Urinary bladder (tissue), 4 donors: ENCODE results near the gene WHAMM. TPM values are rescaled to one million over a fixed set of nuclear protein-coding genes. Genes with fewer than 3 reads are reported as not detected.
A peak's percentile ranks its signal among the peaks of the same experiment; 100 is the strongest.
"Not testable (repeated sequence)": the region's sequence is repeated elsewhere in the genome, so short reads cannot be mapped to it uniquely, and the experiment has no call there.

Experiments used
- DNase-seq: peaks from one replicate; pipeline ENCODE4 v3.0.0-alpha.2; 2015; ENCODE audit errors: extremely low spot score
- H3K27ac ChIP-seq: one replicate; pipeline ENCODE4 v1.5.1; 2013; ENCODE audit warnings: low read depth, mild to moderate bottlenecking, moderate library complexity
- H3K36me3 ChIP-seq: one replicate; pipeline ENCODE4 v1.6.1; 2013; ENCODE audit warnings: mild to moderate bottlenecking, moderate library complexity; ENCODE audit not compliant: insufficient read depth
- H3K4me1 ChIP-seq: one replicate; pipeline ENCODE4 v1.6.1; 2013; ENCODE audit warnings: mild to moderate bottlenecking, moderate library complexity; ENCODE audit not compliant: insufficient read depth
- H3K4me3 ChIP-seq: one replicate; pipeline ENCODE4 v1.5.1; 2013; ENCODE audit warnings: low read depth, low read length
- WGBS: extraction: QIAGEN DNeasy Blood & Tissue Kit; methylation state at CpG from one replicate; pipeline ENCODE4 v1.1.7; 2013; 5-methylcytosine and 5-hydroxymethylcytosine counted together
- polyA plus RNA-seq: library from polyadenylated mRNA; stranded (reverse); fragments of 200-250 nt; gene quantifications from one replicate; pipeline ENCODE4 v1.2.3, GENCODE V29; 2013
- total RNA-seq: library from RNA; depleted of rRNA; stranded (reverse); fragments of >200 nt; gene quantifications from one replicate; pipeline ENCODE4 v1.2.3, GENCODE V29; 2014
- donor health status: healthy with polysubstance abuse.
- donor health status: healthy.

WHAMM gene, protein sequence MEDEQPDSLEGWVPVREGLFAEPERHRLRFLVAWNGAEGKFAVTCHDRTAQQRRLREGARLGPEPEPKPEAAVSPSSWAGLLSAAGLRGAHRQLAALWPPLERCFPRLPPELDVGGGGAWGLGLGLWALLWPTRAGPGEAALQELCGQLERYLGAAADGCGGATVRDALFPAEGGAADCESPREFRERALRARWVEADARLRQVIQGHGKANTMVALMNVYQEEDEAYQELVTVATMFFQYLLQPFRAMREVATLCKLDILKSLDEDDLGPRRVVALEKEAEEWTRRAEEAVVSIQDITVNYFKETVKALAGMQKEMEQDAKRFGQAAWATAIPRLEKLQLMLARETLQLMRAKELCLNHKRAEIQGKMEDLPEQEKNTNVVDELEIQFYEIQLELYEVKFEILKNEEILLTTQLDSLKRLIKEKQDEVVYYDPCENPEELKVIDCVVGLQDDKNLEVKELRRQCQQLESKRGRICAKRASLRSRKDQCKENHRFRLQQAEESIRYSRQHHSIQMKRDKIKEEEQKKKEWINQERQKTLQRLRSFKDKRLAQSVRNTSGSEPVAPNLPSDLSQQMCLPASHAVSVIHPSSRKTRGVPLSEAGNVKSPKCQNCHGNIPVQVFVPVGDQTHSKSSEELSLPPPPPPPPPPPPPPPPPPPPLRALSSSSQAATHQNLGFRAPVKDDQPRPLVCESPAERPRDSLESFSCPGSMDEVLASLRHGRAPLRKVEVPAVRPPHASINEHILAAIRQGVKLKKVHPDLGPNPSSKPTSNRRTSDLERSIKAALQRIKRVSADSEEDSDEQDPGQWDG
- total RNA-seq (5.2 TPM), polyA plus RNA-seq (6.9 TPM)

DNA sequence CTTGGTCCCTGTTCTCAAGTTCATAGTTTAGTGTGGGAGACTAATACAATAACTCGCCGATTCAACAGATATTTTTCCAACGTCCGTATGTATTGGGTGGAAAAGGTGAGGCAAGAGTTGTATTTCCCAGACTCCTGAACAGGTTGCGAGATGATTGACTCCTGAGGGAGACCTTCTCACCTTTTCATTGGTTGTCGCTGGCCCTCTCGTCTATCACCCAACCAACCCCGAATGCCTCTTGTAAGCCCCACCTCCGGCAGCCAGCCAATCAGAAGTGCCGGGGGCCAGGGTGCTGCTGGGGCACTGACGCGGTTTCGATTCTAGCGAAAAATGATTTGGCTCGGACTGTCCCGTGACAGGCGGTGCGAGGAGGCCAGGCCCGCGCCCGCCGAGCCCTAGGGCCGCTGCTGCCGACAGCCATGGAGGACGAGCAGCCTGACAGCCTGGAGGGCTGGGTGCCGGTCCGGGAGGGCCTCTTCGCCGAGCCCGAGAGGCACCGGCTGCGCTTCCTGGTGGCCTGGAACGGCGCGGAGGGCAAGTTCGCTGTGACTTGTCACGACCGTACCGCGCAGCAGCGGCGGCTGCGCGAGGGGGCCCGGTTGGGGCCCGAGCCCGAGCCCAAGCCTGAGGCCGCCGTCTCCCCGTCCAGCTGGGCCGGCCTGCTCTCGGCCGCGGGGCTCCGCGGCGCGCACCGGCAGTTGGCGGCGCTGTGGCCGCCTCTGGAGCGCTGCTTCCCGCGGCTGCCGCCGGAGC lies at the start of gene WHAMM:
TSS of gene WHAMM (plus strand) at position 321 of the 753 bp plus-strand sequence. CDS start at position 420, 99 bp downstream.
- peaks cover 2% of the 10 kb centered on the region for H3K36me3 ChIP-seq
- under 1% methylated on average over 67 of the region's 67 CpGs for WGBS
- H3K4me3 ChIP-seq = peak within 1 kb of the TSS; percentile 88
- H3K4me1 ChIP-seq = no peaks in the 10 kb centered on the region
- DNase-seq = peak; percentile 96
- H3K27ac ChIP-seq = peak within 1 kb of the TSS; percentile 99

DNA sequence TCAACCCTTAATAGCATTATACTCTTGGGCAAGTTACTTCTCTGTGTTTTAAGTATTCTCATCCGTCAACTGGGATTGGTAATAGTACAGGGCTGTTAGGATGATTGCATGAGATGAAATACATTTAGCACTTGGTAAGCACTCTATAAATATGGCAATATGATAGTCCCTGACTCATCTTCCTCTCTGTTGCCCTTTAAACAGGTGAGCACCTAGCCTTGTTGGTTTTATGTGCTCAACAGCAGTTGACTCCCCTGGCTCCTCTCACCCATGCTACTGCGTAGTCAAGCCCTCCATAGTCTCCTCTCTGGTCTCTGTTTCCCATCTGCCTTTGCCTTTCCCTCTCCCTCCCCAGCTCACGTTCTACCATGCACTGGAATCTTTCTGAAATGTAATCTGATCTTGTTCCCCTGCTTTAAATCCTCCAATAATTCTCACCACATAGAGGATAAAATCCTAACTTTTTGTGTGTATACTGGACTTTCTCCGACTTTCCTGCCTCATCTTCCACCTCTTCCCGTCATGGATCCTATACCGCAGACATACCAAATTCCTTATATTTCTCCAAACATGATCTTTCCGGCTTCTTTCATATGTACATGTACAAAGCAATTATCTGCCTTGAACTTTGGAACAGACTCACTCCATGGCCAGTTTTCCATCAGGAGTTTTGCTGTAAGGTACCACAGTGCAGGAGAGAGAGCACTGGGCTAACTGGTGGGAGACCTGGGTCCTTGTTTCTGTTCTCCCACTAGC lies 45.9 kb upstream of the WHAMM start:
- H3K36me3 ChIP-seq = no peaks in the 10 kb centered on the region
- no peak overlapping the region for H3K4me3 ChIP-seq
- WGBS = 85% methylated on average over 7 of the region's 7 CpGs
- H3K27ac ChIP-seq = no peak overlapping the region
- DNase-seq = no peak
- no peaks in the 10 kb centered on the region for H3K4me1 ChIP-seq

DNA sequence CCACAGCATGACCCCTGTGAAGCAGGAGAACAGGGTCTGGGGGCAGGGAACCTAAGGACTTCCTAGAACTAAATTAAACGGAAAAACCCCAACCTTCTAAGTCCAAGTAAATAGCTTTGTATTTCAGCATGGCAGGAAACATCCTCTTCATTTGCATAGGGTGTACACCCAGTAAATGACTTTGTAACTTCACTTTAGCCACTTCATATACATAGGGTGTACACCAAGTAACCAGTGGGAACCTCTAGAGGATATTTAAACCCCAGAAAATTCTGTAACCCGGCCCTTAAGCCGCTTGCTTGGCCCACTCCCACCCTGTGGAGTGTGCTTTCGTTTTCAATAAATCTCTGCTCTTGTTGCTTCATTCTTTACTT lies 45.3 kb upstream of the WHAMM start:
- Histone ChIP-seq H3K36me3 (no peaks in the 10 kb centered on the region), H3K4me1 (no peaks in the 10 kb centered on the region), H3K4me3 (no peak overlapping the region), H3K27ac (no peak overlapping the region)
- DNase-seq = no peak
- 85% methylated on average over 4 of the region's 4 CpGs for WGBS

DNA sequence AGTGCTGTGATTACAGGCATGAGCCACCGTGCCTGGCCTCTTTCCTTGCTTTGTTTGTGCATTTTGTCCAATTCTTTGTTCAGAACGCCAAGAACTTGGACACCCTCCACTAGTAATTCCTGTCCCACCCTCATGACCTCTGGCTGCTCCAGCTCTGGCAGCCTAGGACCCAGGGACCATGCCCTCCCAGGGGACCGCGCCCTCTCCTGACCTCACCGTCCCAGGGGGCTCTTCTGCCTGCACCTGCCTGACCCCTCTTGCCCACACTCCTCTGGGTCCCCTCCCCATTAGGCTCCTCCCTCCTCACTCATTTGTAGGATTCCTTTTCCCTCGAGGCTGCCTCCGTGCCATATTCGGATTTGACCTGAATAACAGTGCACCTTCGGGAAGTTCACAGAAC lies 44.7 kb upstream of the WHAMM start:
- Histone ChIP-seq H3K4me1 (no peaks in the 10 kb centered on the region), H3K36me3 (no peaks in the 10 kb centered on the region)
- WGBS = 84% methylated on average over 9 of the region's 9 CpGs

DNA sequence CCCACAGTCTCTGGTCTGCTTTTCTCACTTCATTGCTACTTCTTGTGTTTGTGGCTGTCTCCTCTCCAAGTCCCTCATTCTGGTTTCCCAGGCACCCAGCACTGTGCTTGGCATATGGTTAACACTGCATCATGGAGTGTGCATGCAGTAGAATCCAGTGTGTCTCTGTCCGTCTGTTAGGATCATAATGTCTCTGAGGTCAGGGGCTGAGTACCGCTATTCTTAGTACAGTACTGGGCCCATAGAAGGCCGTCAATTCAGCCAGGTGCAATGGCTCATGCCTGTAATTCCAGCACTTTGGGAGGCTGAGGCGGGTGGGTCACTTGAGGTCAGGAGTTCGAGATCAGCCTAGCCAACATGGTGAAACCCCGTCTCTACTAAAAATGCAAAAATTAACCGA lies 43.2 kb upstream of the WHAMM start:
- not testable (repeated sequence) for H3K4me1 ChIP-seq, H3K4me3 ChIP-seq, H3K27ac ChIP-seq, DNase-seq, H3K36me3 ChIP-seq
- WGBS = 89% methylated on average over 7 of the region's 7 CpGs

More for the DNA sequence above, 44.7 kb upstream of the WHAMM start:
- Histone ChIP-seq H3K27ac (no peak overlapping the region), H3K4me3 (no peak overlapping the region)
- no peak for DNase-seq

DNA sequence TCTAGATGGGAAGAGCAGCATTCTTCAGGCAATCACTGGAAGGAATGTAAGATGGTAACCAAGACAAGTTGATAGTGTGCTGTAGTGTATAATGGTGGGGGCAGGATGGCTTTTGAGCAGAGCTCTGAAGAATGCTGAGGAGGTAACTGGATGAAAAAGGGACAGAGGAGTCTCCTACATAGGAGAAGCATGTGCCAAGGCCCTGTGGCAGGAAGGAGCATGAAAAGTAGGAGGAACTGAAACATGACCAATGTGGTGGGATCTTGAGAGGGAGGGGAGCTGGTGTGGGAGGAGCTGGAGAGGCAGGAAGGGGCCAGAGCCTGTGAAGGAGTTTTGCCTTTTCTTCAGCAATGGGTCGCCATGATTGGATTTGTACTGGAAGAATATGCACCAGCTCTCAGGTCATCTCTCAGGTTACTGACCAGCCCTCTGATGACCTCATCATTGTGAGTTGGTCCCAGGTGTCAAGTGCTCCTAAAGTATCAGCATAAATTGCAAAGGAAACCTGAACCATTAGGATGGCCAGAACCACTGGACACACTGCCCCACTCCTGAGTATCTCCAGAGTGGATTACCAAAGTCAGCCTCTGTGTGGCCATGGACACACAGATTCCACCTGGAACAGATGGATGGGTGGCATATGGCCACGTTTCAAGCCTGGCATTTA lies 42.1 kb upstream of the WHAMM start:
- no peak overlapping the region for H3K27ac ChIP-seq
- H3K4me3 ChIP-seq = no peak overlapping the region
- DNase-seq = no peak
- H3K4me1 ChIP-seq = no peaks in the 10 kb centered on the region
- H3K36me3 ChIP-seq = no peaks in the 10 kb centered on the region
- WGBS = 85% methylated on average over 2 of the region's 2 CpGs

DNA sequence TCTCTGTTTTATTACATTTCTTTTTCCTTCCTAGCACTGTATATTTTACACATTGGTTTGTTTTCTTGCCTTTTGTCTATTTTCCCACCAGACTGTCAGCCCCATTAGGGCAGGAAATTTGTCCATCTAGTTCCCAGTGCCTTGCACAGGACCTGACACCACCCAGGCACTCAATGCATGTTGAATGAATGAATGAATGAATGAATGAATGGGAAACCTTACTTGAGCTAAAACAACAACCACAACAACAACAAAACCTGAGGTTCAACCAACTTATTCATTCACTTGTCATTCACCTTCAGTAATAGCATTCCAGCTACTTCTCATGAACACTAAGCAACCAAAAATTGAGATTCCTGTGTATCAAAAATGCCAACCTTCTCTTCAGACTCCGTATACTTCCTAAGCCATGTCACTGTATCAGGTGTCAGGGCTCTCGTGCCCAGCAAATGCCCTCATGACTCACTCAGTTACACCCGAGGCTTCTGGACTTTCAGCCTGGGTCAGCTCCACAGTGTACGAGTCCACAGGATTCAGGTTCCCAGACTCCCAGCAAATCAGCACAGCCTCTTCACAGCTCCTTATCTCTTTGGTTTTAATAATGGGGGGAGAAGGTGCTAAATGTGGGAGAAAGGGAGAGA lies 40.9 kb upstream of the WHAMM start:
- no peak for DNase-seq
- Histone ChIP-seq H3K4me1 (no peaks in the 10 kb centered on the region), H3K27ac (no peak overlapping the region), H3K4me3 (no peak overlapping the region), H3K36me3 (no peaks in the 10 kb centered on the region)
- WGBS = 61% methylated on average over 4 of the region's 4 CpGs

DNA sequence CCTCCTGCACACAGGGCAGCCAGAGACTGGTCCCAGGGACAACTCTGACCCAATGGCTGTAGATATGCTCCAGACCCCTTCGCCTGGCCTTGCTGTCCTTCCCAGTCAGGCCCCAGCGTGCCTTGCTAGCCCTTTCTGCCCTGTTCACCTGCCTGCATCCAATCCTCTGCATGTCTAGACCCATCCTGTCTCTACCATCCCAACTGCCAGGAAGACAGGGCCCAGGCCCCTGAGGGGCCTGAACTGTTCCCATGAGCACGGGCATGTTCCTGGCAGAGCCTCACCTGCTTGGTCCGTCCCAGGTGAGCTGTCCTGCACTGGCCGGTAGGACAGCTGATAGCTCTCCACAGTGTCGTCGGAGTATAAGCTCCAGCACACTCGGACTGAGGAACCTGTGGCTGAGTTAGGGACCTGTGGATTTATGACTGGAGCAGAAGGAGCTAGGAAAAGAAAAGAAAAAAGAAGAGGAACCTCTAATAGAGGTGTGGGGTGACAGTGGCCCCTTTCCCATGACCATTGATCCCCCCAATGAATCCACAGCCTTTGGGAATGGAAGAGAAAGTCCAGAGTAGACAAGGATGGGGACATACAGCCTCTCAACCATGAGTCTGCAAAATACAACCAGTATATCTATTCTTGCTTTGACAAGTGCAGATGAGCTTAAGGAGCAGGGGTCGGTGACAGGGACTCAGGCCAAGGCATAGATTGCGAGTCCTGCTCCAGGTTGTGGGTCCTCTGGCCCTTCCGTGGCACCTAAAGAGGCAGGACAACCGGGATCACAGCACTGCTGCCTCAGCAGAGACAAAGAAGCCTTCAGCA lies 37.4 kb upstream of the WHAMM start:
- Histone ChIP-seq H3K36me3 (no peaks in the 10 kb centered on the region), H3K4me1 (no peaks in the 10 kb centered on the region), H3K27ac (no peak overlapping the region), H3K4me3 (no peak overlapping the region)
- 87% methylated on average over 12 of the region's 12 CpGs for WGBS
- DNase-seq = no peak

DNA sequence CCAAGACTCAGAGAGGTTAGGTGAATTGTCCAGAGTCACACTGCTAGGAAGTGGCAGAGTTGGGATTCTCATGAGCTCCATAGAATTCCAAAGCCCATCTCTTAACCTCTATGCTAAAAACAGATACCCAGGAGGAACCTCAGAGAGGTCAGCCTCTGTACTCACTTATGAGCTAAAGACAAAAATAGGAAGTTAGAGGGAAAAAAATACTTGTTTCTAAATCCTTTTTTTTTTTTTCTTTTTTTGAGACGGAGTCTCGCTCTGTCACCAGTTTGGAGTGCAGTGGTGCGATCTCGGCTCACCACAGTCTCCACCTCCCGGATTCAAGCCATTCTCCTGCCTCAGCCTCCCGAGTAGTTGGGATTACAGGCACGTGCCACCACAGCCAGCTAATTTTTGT lies 34.9 kb upstream of the WHAMM start:
- H3K4me3 ChIP-seq = no peak overlapping the region
- no peak for DNase-seq
- 86% methylated on average over 7 of the region's 7 CpGs for WGBS
- no peaks in the 10 kb centered on the region for H3K4me1 ChIP-seq
- H3K36me3 ChIP-seq = no peaks in the 10 kb centered on the region
- H3K27ac ChIP-seq = no peak overlapping the region

DNA sequence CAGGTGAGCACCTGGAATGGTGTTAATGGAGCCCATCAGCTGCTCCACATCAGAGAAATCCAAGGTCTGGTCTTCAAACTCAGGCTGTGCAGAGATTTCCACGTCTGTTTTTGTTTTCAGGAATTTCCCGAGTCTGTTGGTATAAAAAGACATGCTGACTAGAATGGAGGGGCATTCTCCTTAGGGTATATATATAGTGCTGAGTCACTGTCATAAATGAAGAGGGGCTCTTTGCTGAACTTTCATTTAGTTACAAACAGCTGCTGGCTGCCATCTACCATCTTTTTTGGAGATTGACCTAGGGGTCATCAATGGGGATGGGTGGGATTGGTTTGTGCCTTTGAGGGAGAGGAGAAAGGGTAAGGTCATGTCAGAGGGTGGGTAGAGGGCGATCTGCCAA lies 30.7 kb upstream of the WHAMM start:
- no peaks in the 10 kb centered on the region for H3K4me1 ChIP-seq
- no peak overlapping the region for H3K27ac ChIP-seq
- no peak for DNase-seq
- H3K4me3 ChIP-seq = no peak overlapping the region
- H3K36me3 ChIP-seq = no peaks in the 10 kb centered on the region
- WGBS = 85% methylated on average over 3 of the region's 3 CpGs

DNA sequence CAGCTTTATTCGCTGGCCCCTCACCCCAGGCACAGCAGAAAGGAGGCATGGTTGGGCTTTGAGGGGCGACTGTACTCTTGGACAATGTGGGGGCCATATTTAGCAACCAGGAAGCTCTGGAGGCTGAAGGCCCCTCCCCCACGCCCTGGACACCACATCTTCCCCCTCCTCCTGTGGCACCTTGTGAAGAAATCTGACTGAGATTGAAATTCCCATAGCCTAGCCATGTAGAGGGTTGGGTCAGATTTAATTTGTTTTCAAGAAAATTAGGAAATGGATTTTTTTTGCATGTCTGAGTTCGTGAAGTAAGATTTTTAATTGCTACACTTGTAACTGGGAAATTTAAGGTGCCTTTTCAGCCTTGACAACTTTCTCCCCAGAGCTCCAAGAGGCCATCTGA lies 28.1 kb upstream of the WHAMM start:
- no peak overlapping the region for H3K4me3 ChIP-seq
- H3K4me1 ChIP-seq = no peaks in the 10 kb centered on the region
- H3K27ac ChIP-seq = no peak overlapping the region
- no peak for DNase-seq
- H3K36me3 ChIP-seq = no peaks in the 10 kb centered on the region
- 86% methylated on average over 4 of the region's 4 CpGs for WGBS

DNA sequence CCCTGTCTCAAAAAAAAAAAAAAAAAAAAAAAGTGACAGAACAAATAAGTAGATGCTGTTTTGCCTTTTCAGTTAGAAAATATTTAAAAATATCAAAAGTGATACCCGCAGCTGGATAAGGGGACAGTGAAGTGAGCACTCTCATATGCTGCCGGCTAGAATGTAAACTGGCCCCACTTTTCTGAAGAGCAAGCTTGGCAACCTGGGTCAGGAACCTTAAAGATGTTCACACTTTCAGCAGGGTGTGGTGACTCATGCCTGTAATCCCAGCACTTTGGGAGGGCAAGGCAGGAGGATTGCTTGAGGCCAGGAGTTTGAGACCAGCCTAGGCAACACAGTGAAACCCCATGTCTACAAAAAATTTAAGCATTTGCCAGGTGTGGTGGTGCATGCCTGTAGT lies 20.9 kb upstream of the WHAMM start:
- no peak overlapping the region for H3K4me3 ChIP-seq
- 87% methylated on average over 2 of the region's 2 CpGs for WGBS
- no peaks in the 10 kb centered on the region for H3K4me1 ChIP-seq
- H3K27ac ChIP-seq = no peak overlapping the region
- no peak for DNase-seq
- no peaks in the 10 kb centered on the region for H3K36me3 ChIP-seq
